Measurements from ENCODE around the gene ARRDC1. TPM values are rescaled to one million over a fixed set of nuclear protein-coding genes. Genes with fewer than 3 reads are reported as not detected.
A peak's percentile ranks its signal among the peaks of the same experiment; 100 is the strongest.

Gene ARRDC1
- total RNA-seq, 1 donor from 2014 or later: 69.1 TPM

- TF ChIP-seq CTCF (IDR thresholded peaks at IDR 0.05): peak; percentile 90
- H3K36me3 ChIP-seq: peaks cover 35% of the 10 kb centered on the region
These were observed 26.8 kb upstream of the ARRDC1 start, which contains the start of gene DPH7 for GRCh38 chr9:137578518-137579258. TSS of gene DPH7 (minus strand) at chr9:137578925. CDS start at chr9:137578777, 148 bp downstream.

GRCh38 chr9:137579259-137579604 is 26.3 kb upstream of the ARRDC1 start:
- Histone ChIP-seq H3K36me3 (peaks cover 33% of the 10 kb centered on the region), H3K9me3 (no peaks in the 10 kb centered on the region), H3K4me1 (peaks cover 27% of the 10 kb centered on the region), H3K27ac (peak overlapping the region; percentile 82), H3K27me3 (no peaks in the 10 kb centered on the region), H3K4me3 (peak overlapping the region; percentile 84)
- DNase-seq: no peak
- TF ChIP-seq CTCF (IDR thresholded peaks at IDR 0.05): no peak
- ATAC-seq: no peak
- intact Hi-C loops (cut with DNase I): no loop called here

More at GRCh38 chr9:137578518-137579258, 26.8 kb upstream of the ARRDC1 start, which contains the start of gene DPH7:
- intact Hi-C loops (cut with DNase I): no loop called here
- no peaks in the 10 kb centered on the region for H3K9me3 ChIP-seq
- ATAC-seq (peak; percentile 99), DNase-seq (peak; percentile 99)
- peak within 1 kb of the TSS; percentile 82 for H3K27ac ChIP-seq
- H3K4me1 ChIP-seq: peaks cover 27% of the 10 kb centered on the region
- no peaks in the 10 kb centered on the region for H3K27me3 ChIP-seq
- H3K4me3 ChIP-seq: peak within 1 kb of the TSS; percentile 84

GRCh38 chr9:137580209-137580953 is 25.1 kb upstream of the ARRDC1 start:
- H3K9me3 ChIP-seq: no peaks in the 10 kb centered on the region
- DNase-seq (no peak), ATAC-seq (no peak)
- TF ChIP-seq CTCF (IDR thresholded peaks at IDR 0.05): no peak
- no peaks in the 10 kb centered on the region for H3K27me3 ChIP-seq
- H3K36me3 ChIP-seq: peaks cover 30% of the 10 kb centered on the region
- H3K4me1 ChIP-seq: peaks cover 27% of the 10 kb centered on the region
- intact Hi-C loops (cut with DNase I): no loop called here
- H3K4me3 ChIP-seq: no peak overlapping the region
- no peak overlapping the region for H3K27ac ChIP-seq

GRCh38 chr9:137580954-137581322 is 24.5 kb upstream of the ARRDC1 start:
- no peak for DNase-seq
- TF ChIP-seq CTCF (IDR thresholded peaks at IDR 0.05): no peak
- ATAC-seq: no peak
- H3K36me3 ChIP-seq: peaks cover 29% of the 10 kb centered on the region
- H3K9me3 ChIP-seq: no peaks in the 10 kb centered on the region
- H3K4me3 ChIP-seq: no peak overlapping the region
- H3K4me1 ChIP-seq: peaks cover 27% of the 10 kb centered on the region
- intact Hi-C loops (cut with DNase I): no loop called here
- H3K27ac ChIP-seq: no peak overlapping the region
- H3K27me3 ChIP-seq: no peaks in the 10 kb centered on the region

- Histone ChIP-seq H3K4me3 (no peak overlapping the region), H3K36me3 (peaks cover 25% of the 10 kb centered on the region), H3K27me3 (no peaks in the 10 kb centered on the region), H3K9me3 (no peaks in the 10 kb centered on the region), H3K27ac (no peak overlapping the region), H3K4me1 (peaks cover 21% of the 10 kb centered on the region)
- intact Hi-C loops (cut with DNase I): no loop called here
- DNase-seq: no peak
- no peak for TF ChIP-seq CTCF (IDR thresholded peaks at IDR 0.05)
- ATAC-seq: no peak
These were observed 23.9 kb upstream of the ARRDC1 start for GRCh38 chr9:137581361-137582285.

Data from upper lobe of right lung (tissue), 1 donor.